GM04503 (cell line): Measurements from ENCODE around the gene LPIN3.

Experiments used
- DNase-seq: peaks from one replicate; pipeline ENCODE4 v3.0.0-alpha.2; 2012; ENCODE audit warnings: low read depth

Gene LPIN3

GRCh38 chr20:41366546-41367392 is 26.1 kb downstream of the LPIN3 start, which contains the start of gene EMILIN3:
TSS of gene EMILIN3 (minus strand) at chr20:41366818. CDS start at chr20:41366634, 184 bp downstream.
- no peak for DNase-seq

- DNase-seq: no peak
Measured at GRCh38 chr20:41367393-41367695, 26.7 kb downstream of the LPIN3 start.

DNA sequence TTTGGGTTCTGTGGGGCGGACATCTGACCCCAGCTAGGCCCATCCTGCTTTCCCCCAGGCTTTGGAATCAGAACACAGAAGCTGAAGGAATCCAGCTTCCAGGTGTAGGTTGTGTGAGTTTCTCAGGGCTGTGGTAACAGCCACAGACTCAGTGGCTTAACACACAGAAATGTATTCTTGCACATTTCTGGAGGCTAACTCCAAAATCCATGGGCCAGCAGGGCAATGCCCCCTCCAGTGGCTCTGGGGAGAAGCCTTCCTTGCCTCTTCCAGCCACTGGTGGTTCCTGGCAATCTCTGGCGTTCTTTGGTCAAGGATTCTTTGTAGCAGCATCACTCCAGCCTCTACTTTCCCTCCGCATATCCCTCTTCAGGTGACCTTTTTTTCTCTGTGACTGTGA is 27.3 kb downstream of the LPIN3 start:
- DNase-seq: no peak

DNA sequence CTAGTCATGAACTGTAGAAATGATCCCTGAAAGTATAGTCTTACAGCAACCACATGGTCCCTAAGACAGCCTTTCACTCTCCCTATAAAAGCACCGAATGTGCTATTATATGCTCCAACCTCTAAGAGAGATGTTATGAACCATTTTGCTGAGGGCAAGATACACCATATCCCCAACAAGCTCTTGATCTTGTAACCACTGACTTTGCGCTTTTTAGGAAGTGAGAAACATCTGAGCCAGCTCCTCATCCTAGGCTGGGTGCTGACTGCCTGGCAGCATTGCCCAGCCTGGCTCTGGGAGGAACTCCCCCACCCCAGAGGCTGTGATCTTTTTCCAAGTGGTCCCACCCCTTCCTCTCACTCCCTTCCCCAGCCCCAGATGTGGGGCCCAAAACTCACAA is 29.1 kb downstream of the LPIN3 start:
- DNase-seq: no peak

DNA sequence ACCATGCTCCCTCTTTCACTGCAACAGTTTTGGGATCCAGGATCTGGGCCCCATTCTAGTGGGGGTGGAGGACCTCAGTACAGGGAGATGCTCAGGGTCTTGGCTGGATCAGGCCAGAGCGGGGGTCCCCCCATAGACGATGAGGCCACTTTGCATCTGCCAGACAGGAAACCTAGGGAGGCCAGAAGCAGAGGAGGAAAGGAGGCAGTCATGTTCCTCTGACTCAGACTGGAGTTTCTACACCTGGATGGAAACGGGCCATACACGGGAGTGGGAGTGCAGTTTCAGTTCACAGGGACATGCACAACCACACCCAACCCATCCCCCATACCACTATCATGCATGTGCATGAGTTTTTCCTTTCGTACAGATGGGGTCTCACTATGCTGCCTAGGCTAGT is 29.6 kb downstream of the LPIN3 start:
- DNase-seq: no peak

DNA sequence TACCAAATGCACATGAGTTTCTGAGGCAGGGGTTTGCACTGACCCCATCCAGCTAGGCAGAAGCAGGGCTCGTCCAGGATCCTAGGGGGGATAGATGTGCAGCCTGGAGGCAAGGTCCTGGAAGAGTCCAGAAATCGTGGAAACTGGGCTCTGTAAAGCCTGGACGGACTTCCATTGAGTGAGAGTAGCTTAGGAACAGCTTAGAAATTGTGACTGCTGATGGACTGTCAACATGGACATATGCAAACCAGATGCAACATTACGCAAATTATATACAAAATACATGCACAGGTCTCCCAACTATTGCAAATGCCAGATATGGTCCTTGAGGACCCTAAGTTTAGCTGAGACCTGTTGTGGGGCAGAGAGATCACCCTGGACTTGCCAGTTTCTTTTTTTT is 30.8 kb downstream of the LPIN3 start:
- no peak for DNase-seq

DNA sequence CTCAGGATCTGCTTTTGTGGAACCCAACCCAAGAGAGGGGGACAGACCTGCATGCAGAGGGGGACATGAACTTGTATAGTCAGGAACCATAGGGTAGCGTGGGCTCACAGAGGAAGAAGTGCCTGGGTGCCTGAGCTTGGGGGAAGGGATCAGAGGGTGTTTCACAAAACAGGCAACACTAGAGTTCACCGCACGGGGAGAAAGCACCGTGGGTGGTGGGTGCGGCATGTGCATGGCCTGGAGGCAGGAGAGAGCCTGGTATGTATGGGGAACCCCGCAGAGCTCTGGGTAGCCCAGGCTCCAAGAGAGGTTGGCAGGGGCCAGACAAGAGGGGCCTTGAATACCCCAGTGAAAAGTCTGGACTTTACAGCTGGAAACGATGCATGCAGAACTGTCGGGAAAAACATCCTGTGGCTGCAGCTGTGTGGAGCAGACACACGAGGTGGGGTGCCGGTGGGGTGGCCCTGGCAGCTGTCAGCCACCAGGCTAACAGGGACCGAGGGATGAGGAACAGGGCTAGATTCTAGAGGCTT is 32.7 kb downstream of the LPIN3 start:
- no peak for DNase-seq

DNA sequence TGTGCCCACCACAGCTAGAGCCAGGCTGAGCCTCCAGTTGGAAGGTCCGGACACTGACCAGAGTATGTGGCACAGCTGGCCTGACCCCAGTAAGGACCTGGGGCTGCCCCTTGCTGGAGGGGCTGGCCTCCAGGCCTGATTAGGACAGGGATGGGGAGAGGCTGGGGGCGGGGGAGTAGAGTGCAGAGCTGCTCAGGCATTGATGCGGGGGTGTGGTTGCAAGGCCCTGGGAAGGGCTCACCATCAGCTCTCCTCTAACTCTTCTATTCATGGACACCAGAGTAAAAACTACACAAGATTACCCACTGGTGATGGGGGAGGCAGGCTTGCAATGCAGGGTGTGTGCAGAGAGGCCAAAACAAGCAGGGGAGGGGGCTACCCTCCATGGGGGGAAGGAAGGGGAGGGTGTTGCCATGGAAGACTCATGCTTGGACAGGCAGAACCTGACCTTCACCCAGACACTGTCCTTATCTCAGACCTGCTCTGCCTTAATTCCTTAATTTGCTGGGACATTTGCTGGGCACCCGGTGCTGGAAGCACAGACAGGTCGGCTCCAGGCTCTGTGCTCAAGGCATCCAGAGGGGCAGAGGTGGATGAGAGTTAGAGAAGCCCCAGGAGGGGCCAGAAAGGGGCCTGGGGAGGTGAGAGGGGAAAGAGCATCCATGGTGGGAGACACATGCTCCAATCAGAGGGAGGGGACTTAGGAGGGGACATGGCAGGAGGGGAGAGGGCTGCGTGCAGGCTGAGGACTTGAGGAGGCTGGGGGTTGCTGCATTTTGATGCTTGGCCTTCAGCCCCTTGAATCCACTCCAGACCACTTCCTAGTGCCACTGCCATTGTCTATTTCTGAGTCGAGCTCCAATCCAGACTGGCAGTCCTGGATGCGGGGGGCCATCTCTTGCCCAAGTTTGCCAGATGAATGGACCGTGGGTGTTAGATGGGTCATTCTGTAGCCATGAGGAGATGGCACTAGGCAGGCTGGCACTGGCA is 33.6 kb downstream of the LPIN3 start:
- DNase-seq: no peak

GRCh38 chr20:41375846-41376245 is 35.2 kb downstream of the LPIN3 start:
- no peak for DNase-seq

GRCh38 chr20:41376349-41376748 is 35.7 kb downstream of the LPIN3 start:
- DNase-seq: no peak

GRCh38 chr20:41377275-41377674 is 36.7 kb downstream of the LPIN3 start:
- no peak for DNase-seq

GRCh38 chr20:41379551-41379950 is 38.9 kb downstream of the LPIN3 start:
- DNase-seq: no peak

- DNase-seq: no peak
Measured at GRCh38 chr20:41380551-41381193, 40.1 kb downstream of the LPIN3 start.

GRCh38 chr20:41382791-41383305 is 42.2 kb downstream of the LPIN3 start:
- DNase-seq: no peak

DNA sequence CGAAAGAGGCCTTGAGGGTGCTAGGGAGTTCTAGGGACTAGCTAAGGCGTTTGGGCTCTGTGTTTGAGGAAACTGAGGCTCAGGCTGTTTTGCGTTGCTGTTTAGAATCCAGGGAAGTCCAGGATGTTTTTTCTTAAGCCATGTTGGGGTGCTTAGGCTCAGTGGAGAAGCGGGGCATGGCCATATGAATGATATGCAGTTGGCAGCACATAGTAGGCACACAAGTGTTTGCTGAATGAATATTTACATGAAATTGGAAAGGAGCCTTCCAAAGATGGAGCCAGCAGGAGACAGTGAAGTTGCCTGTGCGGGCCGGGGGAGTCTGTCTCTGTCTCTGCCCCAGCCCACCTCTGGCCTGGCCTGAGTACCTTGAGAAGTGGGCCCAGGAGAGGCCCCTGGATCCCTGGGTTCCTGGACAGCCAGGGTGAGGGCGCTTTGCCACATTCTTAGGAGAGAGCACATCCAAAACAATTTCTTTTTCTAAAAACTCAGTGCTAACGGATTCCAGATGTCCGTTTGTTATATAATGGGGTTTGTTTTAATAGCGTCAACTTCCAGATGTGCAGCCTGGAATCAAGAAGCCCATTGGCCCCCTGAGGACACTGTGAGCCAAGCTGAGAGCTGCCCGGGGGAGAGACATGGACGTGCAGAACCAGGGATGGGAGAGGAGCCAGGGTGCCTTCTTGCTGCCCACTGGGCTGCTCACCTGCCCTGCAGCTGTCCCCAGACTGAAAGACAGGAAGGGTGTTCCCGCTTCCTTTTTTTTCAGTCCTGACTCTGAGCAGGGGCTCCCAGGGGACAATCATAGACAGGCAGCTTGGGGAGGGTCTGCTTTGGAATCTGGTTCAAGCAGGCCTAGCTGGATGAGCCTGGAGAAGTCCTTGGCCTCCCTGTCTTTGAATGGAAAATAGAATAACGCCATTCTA is 46.1 kb downstream of the LPIN3 start:
- no peak for DNase-seq

- no peak for DNase-seq
Measured at GRCh38 chr20:41387444-41387851, 46.8 kb downstream of the LPIN3 start.

DNA sequence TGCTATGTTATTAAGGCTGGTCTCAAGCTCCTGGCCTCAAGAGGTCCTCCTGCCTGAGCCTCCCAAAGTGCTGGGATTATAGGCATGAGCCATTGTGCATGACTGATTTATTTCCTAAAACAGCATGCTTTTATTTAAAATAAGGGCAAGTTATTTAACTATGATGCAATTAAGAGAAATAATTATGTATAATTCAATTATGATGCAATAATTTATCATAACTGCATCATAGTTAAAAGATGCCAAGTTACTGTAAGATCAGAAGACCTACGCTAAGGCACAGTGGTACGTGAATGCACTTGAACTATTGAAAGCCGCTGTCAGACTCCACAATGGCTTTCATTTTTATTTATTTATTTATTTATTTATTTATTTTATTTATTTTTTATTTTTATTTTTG is 50.3 kb downstream of the LPIN3 start:
- DNase-seq: no peak

DNA sequence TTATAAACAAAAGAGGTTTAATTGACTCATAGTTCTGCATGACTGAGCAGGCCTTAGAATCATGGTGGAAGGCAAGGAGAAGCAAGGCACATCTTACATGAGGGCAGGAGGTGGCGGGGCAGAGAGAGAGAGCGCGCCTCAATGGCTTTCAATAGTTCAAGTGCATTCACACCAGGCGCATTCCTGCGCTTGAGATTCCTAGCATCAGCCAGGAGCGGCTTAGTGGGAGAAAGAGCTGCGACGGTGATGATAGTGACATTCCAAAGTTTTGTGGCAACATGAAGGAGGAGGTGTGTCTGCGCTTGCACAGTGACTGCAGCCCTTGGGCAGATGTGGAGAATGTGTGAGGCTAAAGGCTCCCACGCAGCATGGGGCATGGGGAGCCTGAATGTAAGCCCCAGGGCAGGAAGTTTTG is 51.0 kb downstream of the LPIN3 start:
- no peak for DNase-seq

- DNase-seq: no peak
Measured at GRCh38 chr20:41392295-41392694, 51.7 kb downstream of the LPIN3 start.

GRCh38 chr20:41392871-41393704 is 52.5 kb downstream of the LPIN3 start:
- DNase-seq: no peak
